Stimulated activated CD8-positive, alpha-beta memory T cell treated with anti-CD3 and anti-CD28 coated beads, Interleukin-7, amount 100 ng/mL, for 4 hours (primary cell): ENCODE data around the gene SPDYA.
A peak's percentile ranks its signal among the peaks of the same experiment; 100 is the strongest.
"Not testable (repeated sequence)": the region's sequence is repeated elsewhere in the genome, so short reads cannot be mapped to it uniquely, and the experiment has no call there.

Experiments
- DNase-seq, 2 donors: peaks; one replicate each; pipeline ENCODE4 v3.0.0-alpha.2; 2020; ENCODE audit warnings: low read depth in 2 of 2

Gene SPDYA

DNA sequence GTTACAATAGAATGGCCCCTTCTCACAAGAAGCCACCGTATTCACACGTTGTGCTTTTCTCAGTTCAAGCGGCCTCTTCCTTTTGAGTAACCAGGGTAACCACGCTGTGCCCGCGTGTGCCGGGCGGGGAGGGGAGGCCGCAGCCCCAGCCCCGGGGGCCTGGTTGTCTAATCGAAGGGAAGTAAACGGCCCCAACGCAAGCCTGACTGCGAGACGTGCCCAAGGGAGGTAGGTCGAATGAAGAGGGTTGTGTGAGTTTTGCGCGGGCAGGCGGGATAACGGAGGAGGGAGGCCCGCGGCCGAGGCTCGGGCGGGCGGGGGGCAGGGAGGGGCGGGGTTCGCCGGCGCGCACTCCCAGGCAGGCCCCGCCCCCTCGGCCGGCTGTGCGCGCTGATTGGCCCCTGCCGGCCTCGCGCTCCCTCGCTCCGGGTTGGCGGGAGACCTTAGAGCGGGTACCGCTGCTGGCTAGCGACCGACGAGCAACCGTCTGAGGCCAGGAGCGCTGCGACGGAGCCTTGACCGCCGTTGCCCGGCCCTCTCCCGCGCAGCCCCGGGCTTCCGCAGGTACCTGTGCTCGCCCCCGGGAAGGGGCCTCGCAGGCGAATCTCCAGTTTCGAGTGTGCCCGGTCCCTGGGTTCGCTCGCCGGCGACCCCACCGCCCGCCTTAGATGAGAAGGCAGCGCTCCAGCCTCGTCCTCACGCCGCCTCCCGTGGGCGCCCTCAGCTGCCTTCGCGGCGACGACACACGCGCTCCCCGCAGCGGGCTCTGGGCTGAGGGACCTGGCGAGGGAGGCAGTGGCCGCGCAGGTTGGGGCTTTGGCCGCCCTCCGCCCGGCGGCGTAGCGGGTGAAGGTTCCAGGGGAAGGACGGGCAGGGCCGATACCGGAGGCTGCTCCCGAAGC lies at the start of gene SPDYA:
Gene SPDYA, plus strand, starts transcription at position 451 of the 902 bp plus-strand sequence. CDS start 5,181 bp downstream, outside the sequence.
- peak; percentile 47 to 79 for DNase-seq

DNA sequence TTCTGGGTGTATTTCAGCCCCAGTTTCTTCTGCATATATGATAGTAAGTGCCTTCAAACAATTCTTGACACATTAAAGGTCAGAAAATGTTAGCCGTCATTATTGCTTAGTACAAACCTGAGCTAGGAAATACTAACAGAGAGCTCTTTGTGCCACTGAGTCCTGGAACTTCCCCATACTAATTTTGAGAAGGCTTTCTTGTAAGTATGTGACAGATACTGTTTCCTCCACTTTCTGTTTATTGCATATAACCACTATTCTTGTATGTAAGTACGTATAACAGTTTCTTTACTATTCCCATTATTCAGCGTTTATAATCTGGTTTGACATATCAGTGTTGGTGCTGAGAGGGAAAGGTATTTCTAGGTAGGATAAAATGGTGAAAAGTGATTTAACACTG lies 49.2 kb upstream of the SPDYA start:
- DNase-seq: no peak

DNA sequence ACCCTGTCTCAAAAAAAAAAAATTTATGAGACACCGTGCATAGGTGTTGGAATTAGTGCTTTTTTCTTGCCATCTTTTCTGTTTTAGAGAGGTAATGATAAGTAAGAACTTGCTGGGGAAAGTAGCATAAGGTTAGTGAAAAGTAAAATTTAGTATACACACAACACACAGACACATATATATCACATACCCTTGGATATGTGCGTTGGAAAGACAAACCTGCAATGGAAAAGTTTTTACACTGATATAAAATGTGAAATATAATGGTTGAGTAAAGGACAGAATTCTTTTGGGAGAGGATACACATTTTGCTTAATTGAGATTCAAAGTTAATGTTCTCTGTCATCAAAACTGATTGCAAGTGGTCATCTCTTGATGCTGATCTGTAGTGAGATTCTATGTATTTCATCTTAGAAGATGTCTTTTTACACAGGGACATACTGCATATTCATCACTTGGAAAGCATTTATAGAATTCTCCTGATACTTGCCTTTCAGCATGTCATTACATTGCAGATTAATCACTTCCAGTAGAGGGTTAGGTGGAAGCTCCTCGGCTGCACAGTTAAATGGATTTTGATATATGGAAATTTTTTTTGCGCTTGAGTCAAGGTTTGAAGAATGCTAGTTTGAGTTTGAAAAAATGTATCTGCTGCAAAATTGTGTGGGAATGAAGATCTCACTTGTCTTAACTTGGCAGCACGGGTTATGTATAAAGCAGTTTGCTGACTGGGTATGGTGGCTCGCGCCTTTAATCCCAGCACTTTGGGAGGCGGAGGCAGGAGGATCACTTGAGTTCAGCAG lies 45.5 kb upstream of the SPDYA start:
- no peak for DNase-seq

DNA sequence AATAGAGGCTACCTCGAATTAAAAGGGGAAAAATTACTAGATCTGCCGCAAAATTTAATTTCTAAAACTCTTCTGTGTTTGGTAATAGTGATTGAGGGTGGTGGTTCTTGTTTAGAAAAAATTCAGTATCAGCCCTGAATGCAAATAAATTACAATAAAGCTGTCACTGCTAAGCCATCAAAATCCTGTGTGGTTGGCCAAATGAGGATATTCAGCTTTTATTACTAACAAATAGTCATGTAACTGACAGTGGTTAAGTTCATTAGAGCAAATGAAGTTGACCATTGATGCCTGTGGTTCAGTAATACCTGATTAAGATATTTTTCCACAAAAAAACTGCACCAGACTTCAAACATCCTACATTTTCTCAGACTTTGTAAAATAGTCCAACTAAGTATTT lies 44.6 kb upstream of the SPDYA start:
- DNase-seq: no peak

DNA sequence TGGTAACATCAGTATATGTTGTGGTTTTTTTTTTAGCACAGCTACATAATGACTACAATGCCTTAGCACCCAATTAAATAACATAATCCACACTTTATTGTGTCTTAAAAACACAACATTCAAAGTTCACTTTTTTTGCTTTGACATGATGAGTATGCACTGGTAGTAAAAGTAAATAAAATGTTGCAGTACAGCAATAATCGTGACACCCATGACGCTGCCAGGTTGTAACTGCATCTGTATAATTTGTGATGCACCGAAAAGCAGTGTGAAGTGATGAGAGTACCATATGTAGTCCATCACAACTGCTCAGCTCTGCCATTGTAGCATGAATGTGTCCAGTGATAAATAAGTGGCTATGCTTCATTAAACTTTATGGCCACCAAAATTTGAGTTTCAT lies 43.3 kb upstream of the SPDYA start:
- no peak for DNase-seq

DNA sequence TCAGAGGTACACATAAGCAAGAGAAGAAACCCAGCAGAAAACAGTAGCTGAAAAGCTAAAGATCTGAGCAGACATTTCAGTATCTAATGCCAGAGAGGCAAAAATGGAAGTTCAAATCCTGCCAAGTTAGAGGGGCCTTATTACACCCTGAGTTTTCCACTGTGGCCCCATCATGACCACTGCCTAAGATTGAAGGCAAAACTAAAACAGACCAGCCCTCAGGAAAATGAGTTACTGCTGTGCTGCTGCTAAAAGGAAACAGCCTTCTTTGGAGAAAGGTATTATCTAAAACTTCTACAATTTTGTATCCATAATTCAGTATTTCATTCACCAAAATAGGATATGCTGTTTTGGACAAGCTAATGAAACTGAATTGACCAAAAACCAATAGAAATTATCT lies 42.2 kb upstream of the SPDYA start:
- DNase-seq: no peak

DNA sequence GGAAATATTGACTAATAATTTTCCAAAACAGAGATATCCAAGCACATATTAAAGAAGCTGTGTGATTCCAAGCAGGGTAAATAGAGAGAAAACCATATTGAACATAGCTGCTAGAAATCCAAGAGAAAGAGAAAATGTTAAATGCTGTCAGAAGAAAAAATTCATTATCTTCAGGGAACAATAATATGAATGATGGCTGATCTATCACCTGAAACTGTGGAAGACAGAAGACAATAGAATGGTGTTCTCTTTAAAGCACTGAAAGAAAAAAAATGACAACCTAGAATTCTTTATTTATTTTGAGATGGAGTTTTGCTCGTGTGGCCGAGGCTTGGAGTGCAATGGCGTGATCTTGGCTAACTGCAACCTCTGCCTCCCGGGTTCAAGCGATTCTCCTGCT lies 41.7 kb upstream of the SPDYA start:
- no peak for DNase-seq

DNA sequence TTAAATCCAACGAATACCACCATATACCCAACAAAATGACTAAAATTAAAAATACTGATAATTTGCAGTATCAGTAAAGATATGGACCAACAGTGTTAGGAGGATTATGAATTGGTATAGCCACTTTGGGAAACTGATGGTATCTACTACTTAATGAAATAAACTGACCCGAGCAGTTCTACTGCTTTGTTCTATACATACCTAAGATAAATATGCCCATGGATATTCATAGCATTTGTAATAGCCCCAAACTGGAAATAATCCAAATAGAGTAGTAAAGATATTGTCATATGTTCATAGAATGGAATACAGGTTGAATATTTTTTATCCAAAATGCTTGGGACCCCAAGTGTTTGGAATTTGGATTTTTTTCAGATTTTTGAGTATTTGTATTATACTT lies 38.3 kb upstream of the SPDYA start:
- DNase-seq: no peak

DNA sequence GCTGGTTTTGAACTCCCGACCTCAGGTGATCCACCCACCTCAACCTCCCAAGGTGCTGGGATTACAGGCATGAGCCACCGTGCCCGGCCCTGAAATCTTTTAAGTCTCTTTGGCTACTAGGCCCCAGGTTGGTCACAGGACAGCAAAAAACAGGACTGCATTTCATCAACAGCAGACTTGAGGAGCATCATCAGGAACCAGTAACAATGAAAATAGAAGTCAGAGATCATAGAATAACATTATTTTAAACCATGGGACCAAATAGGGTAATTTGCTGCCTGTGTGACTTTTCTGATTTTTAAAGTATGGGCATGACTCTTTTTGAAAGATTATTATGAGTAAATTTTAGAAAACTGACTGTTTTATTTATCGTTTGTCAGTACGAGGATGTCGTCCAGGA lies 34.2 kb upstream of the SPDYA start:
- DNase-seq: no peak

DNA sequence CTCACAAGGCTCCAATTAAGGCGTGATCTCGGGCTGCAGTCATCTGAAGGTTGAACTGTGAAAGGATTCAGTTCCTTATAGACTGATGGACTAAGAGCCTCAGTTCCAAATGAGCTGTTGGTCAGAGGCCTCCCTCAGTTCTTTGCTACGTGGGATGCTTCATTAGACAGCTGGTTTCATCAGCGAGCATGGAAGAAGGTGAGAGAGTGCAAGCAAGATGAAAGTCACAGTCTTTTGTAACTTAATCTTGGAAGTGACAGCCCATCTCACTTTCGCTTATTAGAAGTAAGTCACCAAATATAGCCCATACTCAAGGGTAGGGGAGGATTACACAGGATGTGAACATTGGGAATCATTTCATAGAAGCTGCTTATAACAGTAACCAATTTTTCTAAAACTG lies 32.2 kb upstream of the SPDYA start:
- DNase-seq: no peak

DNA sequence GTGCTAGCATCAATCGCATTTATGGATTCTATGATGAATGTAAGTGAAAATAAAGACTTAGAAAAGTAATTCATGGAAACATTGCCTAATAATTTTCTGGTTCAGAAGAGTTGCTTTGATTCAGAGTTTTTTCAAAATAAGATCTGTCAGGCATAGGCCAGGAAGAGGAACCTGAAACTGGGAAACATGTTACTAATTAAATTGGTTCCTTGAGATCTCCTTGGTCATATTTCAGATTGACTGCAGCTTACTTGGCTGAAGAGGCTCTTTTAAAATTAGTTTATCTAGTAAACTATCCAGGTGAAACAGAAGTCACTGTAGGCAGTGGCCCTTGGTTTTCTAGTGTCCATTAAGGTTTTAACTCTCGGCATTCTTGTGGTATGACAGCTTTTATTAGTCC lies 31.6 kb upstream of the SPDYA start:
- no peak for DNase-seq

DNA sequence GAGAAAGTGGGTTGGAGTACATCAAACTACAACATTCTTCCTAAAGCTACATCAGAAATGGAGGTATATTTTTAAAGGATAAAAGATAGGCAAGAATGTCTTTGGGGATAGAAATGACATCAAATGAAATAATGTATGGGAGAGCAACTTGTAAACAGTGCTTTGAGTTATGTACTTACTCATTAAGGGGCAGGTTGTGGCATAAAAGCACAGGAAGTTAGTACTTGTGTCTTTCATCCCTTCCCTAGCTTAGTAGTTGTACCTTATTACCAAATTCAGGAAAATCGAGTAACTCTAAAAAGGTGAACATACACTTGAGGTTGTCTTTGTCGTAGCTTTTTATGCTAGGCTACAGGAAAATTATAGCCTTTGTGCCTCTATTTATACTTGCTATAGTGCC lies 30.1 kb upstream of the SPDYA start:
- DNase-seq: no peak

DNA sequence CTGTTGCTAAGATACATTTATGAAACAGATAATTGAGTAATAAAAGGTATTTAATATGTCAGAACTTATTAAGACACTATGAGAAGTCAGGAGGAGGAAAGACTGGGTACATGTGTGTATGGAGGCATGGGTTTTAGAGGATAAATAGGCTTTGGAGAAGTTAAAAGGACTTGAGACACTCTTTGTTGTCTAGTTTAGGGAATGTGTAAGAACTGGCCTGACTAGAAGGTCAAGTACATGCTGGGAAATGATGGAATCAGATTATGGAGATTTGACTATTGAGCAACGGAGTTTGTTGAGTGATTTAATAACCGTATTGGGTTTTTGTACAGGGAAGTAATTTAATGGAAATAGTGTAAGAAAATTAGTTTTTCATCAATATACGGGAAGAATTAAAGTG lies 28.2 kb upstream of the SPDYA start:
- no peak for DNase-seq

DNA sequence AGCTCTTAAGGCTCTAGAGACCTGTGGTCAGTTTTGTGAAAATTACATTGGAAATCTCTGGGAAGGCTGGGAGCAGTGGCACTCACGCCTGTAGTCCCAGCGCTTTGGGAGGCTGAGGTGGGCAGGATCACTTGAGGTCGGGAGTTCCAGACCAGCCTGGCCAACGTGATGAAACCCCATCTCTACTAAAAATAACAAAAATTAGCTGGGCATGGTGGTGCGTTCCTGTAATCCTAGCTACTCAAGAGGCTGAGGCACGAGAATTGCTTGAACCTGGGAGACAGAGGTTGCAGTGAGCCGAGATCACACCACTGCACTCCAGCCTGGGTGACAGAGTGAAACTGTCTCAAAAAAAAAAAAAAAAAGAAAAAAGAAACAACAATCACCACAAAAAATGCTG lies 26.1 kb upstream of the SPDYA start:
- DNase-seq: not testable (repeated sequence)

DNA sequence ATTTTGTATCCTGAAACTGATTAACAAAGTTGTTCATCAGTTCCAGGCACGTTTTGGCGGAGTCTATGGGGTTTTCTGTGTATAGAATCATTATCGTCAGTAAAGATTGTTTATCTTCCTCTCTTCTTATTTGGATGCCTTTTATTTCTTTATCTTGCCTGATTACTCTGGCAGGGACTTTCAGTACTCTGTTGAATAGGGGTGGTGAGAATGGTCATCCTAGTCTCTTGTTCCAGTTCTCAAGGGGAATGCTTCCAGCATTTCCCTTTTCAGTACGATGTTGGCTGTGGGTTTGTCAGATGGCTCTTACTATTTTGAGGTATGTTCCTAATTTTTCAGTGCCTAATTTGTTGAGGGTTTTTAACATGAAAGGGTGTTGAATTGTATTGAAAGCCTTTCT lies 14.0 kb upstream of the SPDYA start:
- no peak for DNase-seq

DNA sequence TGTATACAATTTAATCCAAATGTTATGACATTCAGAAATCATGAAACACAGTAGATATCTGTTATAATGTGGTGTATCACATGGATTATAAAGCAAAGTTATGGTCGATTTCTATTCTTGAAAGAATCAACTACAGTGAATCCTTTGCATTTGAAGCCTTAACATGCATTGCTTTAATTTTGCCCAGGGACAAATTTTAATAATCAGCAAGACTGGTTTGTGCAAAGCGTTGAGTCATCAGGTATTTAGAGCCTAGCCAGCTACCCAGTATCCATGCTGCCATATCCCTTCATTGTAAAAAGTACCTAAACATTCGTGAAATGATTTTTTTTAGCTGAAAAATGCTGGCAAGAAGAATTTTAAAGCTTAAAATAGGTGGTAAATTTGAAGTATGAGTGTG lies 8.9 kb upstream of the SPDYA start:
- DNase-seq: no peak

DNA sequence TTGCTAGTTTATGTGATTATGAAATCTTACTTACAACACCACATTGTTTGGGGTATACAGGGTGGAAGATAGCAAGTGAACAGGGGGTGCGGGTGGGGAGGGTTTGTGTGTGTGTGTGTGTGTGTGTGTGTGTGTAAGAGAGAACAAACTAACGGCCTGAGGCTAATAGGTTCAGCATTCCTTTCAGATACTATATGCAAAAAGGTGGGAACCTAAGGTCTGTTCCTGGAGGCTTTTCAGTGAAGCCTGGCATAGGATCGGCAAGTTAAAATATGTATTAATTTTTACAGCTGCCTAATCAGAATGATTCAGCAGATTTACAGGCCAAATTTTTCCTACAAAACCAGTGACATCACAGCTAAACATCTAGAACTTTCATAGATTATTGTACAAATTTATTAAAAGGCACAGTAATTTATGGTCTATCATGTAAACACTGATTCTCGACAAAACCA lies 7.6 kb upstream of the SPDYA start:
- DNase-seq: no peak

DNA sequence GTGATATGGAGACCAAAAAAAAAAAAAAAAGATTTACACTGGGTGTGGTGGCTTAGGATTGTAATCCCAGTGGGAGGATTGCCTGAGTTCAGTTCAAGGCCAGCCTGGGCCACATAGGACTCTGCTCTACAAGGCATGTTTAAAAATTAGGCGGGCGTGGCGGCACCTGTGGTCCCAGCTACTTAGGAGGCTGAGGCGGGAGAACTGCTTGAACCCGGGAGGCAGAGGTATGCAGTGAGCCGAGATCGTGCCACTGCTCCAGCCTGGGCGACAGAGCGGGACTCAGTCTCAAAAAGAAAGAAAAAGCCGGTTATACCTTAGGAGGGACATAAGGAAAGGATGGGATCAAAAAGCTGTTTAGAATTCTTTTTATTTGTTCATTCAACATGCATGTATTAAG lies 707 bp upstream of the SPDYA start:
- DNase-seq: no peak

DNA sequence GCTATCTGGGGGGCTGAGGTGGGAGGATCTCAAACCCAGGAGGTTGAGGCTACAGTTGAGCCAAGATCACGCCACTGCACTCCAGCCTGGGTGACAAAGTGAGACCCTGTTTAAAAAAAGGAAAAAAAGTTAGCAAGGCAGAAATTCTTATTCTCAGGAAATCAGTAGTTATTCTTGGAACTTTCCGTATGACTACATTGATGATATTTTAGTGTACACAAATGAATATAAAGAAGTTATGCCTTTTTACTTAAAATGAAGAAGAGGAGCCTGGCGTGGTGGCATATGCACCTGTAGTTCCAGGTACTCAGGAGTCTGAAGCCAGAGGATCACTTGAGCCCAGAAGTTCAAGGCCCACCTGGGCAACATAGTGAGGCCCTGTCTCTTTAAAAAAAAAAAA lies 7.4 kb downstream of the SPDYA start:
- no peak for DNase-seq

DNA sequence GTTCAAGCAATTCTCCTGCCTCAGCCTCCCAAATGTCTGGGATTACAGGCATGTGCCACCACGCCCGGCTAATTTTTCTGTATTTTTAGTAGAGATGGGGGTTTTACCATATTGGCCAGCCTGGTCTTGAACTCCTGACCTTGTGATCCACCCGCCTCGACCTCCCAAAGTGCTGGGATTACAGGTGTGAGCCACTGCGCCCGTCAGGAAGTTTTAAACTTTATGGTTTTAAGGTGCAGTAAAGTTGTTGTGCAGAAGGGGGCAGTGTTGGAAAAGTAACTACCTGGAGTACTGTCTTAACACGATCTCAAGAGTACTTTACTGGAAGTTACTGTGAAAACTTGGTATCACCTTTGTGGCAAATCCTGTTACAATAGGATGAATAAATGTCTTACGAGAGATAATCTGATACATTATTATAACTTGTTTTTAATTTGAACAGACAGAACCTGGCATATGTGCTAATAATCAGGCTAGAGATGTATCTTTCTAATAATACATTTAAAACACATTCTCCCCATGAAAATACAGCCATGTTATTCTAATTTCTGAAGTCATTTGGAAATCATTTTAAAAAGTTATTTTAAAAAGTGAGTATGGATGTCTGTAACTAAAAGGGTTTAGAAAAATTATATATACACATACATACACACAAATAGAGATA lies 10.8 kb downstream of the SPDYA start:
- DNase-seq: peak; percentile 7 to 45

DNA sequence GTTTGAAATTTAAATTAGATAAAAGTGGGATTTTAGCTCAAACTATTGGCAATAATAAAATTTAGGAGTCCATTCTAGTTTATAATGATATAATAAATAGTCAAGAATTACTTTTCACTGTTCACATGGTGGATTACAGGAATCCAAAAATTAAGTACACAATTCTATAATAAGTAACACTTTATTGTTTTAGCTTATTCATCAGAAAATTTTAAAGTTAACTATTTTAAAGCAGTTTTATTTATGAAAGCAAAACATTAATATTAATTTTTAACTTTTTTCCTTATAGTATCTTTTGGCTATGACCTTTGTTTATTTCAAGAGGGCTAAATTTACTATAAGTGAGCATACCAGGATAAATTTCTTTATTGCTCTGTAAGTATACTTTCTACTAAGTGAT lies 11.4 kb downstream of the SPDYA start:
- DNase-seq: no peak

DNA sequence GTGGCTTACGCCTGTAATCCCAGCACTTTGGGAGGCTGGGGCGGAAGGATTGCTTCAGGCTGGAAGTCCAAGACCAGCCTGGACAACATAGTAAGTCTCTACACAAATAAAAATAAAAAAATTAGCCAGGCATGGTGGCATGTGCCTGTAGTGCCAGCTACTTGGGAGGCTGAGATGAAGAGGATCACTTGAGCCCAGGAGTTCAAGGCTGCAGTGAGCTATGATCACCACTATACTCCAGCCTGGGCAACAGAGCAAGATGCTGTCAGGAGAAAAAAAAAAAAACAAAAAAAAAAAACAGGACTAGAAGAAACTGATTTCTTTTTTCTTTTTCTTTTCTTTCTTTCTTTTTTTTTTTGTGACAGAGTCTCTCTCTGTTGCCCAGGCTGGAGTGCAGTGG lies 13.6 kb downstream of the SPDYA start:
- DNase-seq: no peak
